Activated naive CD4-positive, alpha-beta T cell treated with anti-CD3 and anti-CD28 coated beads, Interleukin-2, amount 50 U/mL, for 24 hours (primary cell): ENCODE measurements around the gene S100A10.
A peak's percentile ranks its signal among the peaks of the same experiment; 100 is the strongest.

Experiments used
- H3K27ac Mint-ChIP-seq: one replicate; pipeline ENCODE4 v1.8.0; 2021; ENCODE audit warnings: mild to moderate bottlenecking, mixed read lengths
- H3K27me3 Mint-ChIP-seq: one replicate; pipeline ENCODE4 v1.8.0; 2021; ENCODE audit warnings: mixed read lengths
- H3K36me3 Mint-ChIP-seq: one replicate; pipeline ENCODE4 v1.8.0; 2021; ENCODE audit warnings: mixed read lengths
- H3K4me1 Mint-ChIP-seq: one replicate; pipeline ENCODE4 v1.8.0; 2021; ENCODE audit warnings: mixed read lengths
- H3K4me3 Mint-ChIP-seq: one replicate; pipeline ENCODE4 v1.8.0; 2021; ENCODE audit warnings: mild to moderate bottlenecking, mixed read lengths
- H3K9me3 Mint-ChIP-seq: one replicate; pipeline ENCODE4 v1.8.0; 2021; ENCODE audit warnings: mixed read lengths

Gene S100A10

GRCh38 chr1:152022474-152022873 lies 28.8 kb upstream of the S100A10 start:
- H3K4me1 Mint-ChIP-seq: no peaks in the 10 kb centered on the region
- H3K4me3 Mint-ChIP-seq: no peak overlapping the region
- H3K27ac Mint-ChIP-seq: no peak overlapping the region
- H3K9me3 Mint-ChIP-seq: no peaks in the 10 kb centered on the region
- peaks cover 1% of the 10 kb centered on the region for H3K27me3 Mint-ChIP-seq
- H3K36me3 Mint-ChIP-seq: no peaks in the 10 kb centered on the region

GRCh38 chr1:152021569-152021968 lies 27.9 kb upstream of the S100A10 start:
- no peaks in the 10 kb centered on the region for H3K4me1 Mint-ChIP-seq
- H3K9me3 Mint-ChIP-seq: no peaks in the 10 kb centered on the region
- H3K27ac Mint-ChIP-seq: no peak overlapping the region
- H3K4me3 Mint-ChIP-seq: no peak overlapping the region
- H3K27me3 Mint-ChIP-seq: peaks cover 1% of the 10 kb centered on the region
- no peaks in the 10 kb centered on the region for H3K36me3 Mint-ChIP-seq

GRCh38 chr1:152020849-152021248 lies 27.2 kb upstream of the S100A10 start:
- no peak overlapping the region for H3K4me3 Mint-ChIP-seq
- no peaks in the 10 kb centered on the region for H3K9me3 Mint-ChIP-seq
- H3K4me1 Mint-ChIP-seq: no peaks in the 10 kb centered on the region
- no peak overlapping the region for H3K27ac Mint-ChIP-seq
- no peaks in the 10 kb centered on the region for H3K36me3 Mint-ChIP-seq
- H3K27me3 Mint-ChIP-seq: peaks cover 1% of the 10 kb centered on the region

GRCh38 chr1:152018537-152018936 lies 24.9 kb upstream of the S100A10 start:
- no peaks in the 10 kb centered on the region for H3K9me3 Mint-ChIP-seq
- H3K36me3 Mint-ChIP-seq: no peaks in the 10 kb centered on the region
- H3K4me1 Mint-ChIP-seq: peaks cover 4% of the 10 kb centered on the region
- H3K27ac Mint-ChIP-seq: no peak overlapping the region
- H3K27me3 Mint-ChIP-seq: peaks cover 4% of the 10 kb centered on the region
- no peak overlapping the region for H3K4me3 Mint-ChIP-seq

GRCh38 chr1:152015766-152016165 lies 22.1 kb upstream of the S100A10 start:
- Mint-ChIP-seq H3K9me3 (no peaks in the 10 kb centered on the region), H3K36me3 (no peaks in the 10 kb centered on the region), H3K27ac (no peak overlapping the region), H3K27me3 (peaks cover 4% of the 10 kb centered on the region), H3K4me1 (peaks cover 5% of the 10 kb centered on the region), H3K4me3 (no peak overlapping the region)

GRCh38 chr1:152014943-152015342 lies 21.3 kb upstream of the S100A10 start:
- Mint-ChIP-seq H3K9me3 (no peaks in the 10 kb centered on the region), H3K27ac (no peak overlapping the region), H3K36me3 (no peaks in the 10 kb centered on the region), H3K27me3 (peaks cover 2% of the 10 kb centered on the region), H3K4me3 (no peak overlapping the region), H3K4me1 (peaks cover 5% of the 10 kb centered on the region)

GRCh38 chr1:152013664-152014237 lies 20.1 kb upstream of the S100A10 start:
- Mint-ChIP-seq H3K9me3 (no peaks in the 10 kb centered on the region), H3K27ac (no peak overlapping the region), H3K27me3 (peaks cover 2% of the 10 kb centered on the region), H3K36me3 (no peaks in the 10 kb centered on the region), H3K4me1 (peaks cover 5% of the 10 kb centered on the region), H3K4me3 (no peak overlapping the region)

GRCh38 chr1:152009691-152010090 lies 16.0 kb upstream of the S100A10 start:
- no peaks in the 10 kb centered on the region for H3K9me3 Mint-ChIP-seq
- H3K36me3 Mint-ChIP-seq: no peaks in the 10 kb centered on the region
- H3K4me1 Mint-ChIP-seq: peaks cover 5% of the 10 kb centered on the region
- no peaks in the 10 kb centered on the region for H3K27me3 Mint-ChIP-seq
- H3K27ac Mint-ChIP-seq: no peak overlapping the region
- no peak overlapping the region for H3K4me3 Mint-ChIP-seq

GRCh38 chr1:152007047-152007446 lies 13.4 kb upstream of the S100A10 start:
- no peak overlapping the region for H3K4me3 Mint-ChIP-seq
- H3K9me3 Mint-ChIP-seq: no peaks in the 10 kb centered on the region
- H3K4me1 Mint-ChIP-seq: no peaks in the 10 kb centered on the region
- H3K27me3 Mint-ChIP-seq: no peaks in the 10 kb centered on the region
- H3K27ac Mint-ChIP-seq: peak overlapping the region; percentile 8
- H3K36me3 Mint-ChIP-seq: no peaks in the 10 kb centered on the region

GRCh38 chr1:152005360-152005912 lies 11.8 kb upstream of the S100A10 start:
- no peaks in the 10 kb centered on the region for H3K36me3 Mint-ChIP-seq
- no peak overlapping the region for H3K27ac Mint-ChIP-seq
- H3K27me3 Mint-ChIP-seq: no peaks in the 10 kb centered on the region

GRCh38 chr1:152003846-152004442 lies 10.3 kb upstream of the S100A10 start:
- Mint-ChIP-seq H3K27me3 (no peaks in the 10 kb centered on the region), H3K27ac (no peak overlapping the region), H3K36me3 (no peaks in the 10 kb centered on the region), H3K4me3 (no peak overlapping the region), H3K9me3 (no peaks in the 10 kb centered on the region), H3K4me1 (no peaks in the 10 kb centered on the region)

More at GRCh38 chr1:152005360-152005912, 11.8 kb upstream of the S100A10 start:
- H3K9me3 Mint-ChIP-seq: no peaks in the 10 kb centered on the region
- no peaks in the 10 kb centered on the region for H3K4me1 Mint-ChIP-seq
- no peak overlapping the region for H3K4me3 Mint-ChIP-seq

GRCh38 chr1:152002960-152003359 lies 9.3 kb upstream of the S100A10 start:
- Mint-ChIP-seq H3K9me3 (no peaks in the 10 kb centered on the region), H3K4me3 (no peak overlapping the region), H3K4me1 (no peaks in the 10 kb centered on the region), H3K27ac (peak overlapping the region; percentile 83), H3K27me3 (no peaks in the 10 kb centered on the region), H3K36me3 (no peaks in the 10 kb centered on the region)

- no peak overlapping the region for H3K27ac Mint-ChIP-seq
- H3K27me3 Mint-ChIP-seq: no peaks in the 10 kb centered on the region
- H3K4me3 Mint-ChIP-seq: no peak overlapping the region
Observed at GRCh38 chr1:152001631-152002584, 8.2 kb upstream of the S100A10 start.

GRCh38 chr1:152000964-152001630 lies 7.4 kb upstream of the S100A10 start:
- Mint-ChIP-seq H3K4me1 (peaks cover under 1% of the 10 kb centered on the region), H3K27ac (no peak overlapping the region), H3K27me3 (no peaks in the 10 kb centered on the region), H3K9me3 (no peaks in the 10 kb centered on the region), H3K4me3 (no peak overlapping the region), H3K36me3 (no peaks in the 10 kb centered on the region)

More at GRCh38 chr1:152001631-152002584, 8.2 kb upstream of the S100A10 start:
- H3K36me3 Mint-ChIP-seq: no peaks in the 10 kb centered on the region
- H3K9me3 Mint-ChIP-seq: no peaks in the 10 kb centered on the region
- H3K4me1 Mint-ChIP-seq: no peaks in the 10 kb centered on the region

- Mint-ChIP-seq H3K27ac (no peak overlapping the region), H3K9me3 (no peaks in the 10 kb centered on the region)
Observed at GRCh38 chr1:151998611-151999362, 5.1 kb upstream of the S100A10 start.

More at GRCh38 chr1:151998611-151999362, 5.1 kb upstream of the S100A10 start:
- no peaks in the 10 kb centered on the region for H3K27me3 Mint-ChIP-seq
- no peak overlapping the region for H3K4me3 Mint-ChIP-seq
- peaks cover 14% of the 10 kb centered on the region for H3K4me1 Mint-ChIP-seq
- H3K36me3 Mint-ChIP-seq: no peaks in the 10 kb centered on the region
